KMS-11 (cell line): ENCODE measurements around the gene SLC37A1.

Source experiments
- H2AFZ ChIP-seq: fragments of 200-600 bp; sonication (generic); 2 replicates; pipeline ENCODE4 v1.6.1; 2016; ENCODE audit warnings: antibody characterized with exemption, mixed run types, low read depth
- H3K27ac ChIP-seq: fragments of 200-600 bp; sonication (generic); 2 replicates; pipeline ENCODE4 v1.6.1; 2016; ENCODE audit warnings: mild to moderate bottlenecking, mixed run types
- H3K27me3 ChIP-seq: fragments of 200-600 bp; sonication (generic); 2 replicates; pipeline ENCODE4 v1.6.1; 2017; ENCODE audit warnings: mild to moderate bottlenecking, low read depth, mixed run types, moderate library complexity; ENCODE audit not compliant: insufficient read depth
- H3K36me3 ChIP-seq: fragments of 200-600 bp; sonication (generic); 2 replicates; pipeline ENCODE4 v1.6.1; 2017; ENCODE audit warnings: mild to moderate bottlenecking, mixed run types; ENCODE audit not compliant: insufficient read depth
- H3K4me1 ChIP-seq: fragments of 200-600 bp; sonication (generic); 2 replicates; pipeline ENCODE4 v1.6.1; 2016; ENCODE audit warnings: mild to moderate bottlenecking, low read depth, mixed run types; ENCODE audit not compliant: poor library complexity, severe bottlenecking
- H3K4me2 ChIP-seq: fragments of 200-600 bp; sonication (generic); 2 replicates; pipeline ENCODE4 v1.7.0; 2016; ENCODE audit warnings: mild to moderate bottlenecking, mixed run types
- H3K4me3 ChIP-seq: fragments of 200-600 bp; sonication (generic); IDR thresholded peaks from 2 replicates; pipeline ENCODE4 v1.6.1; 2017; ENCODE audit warnings: low read depth, low read length, mixed read lengths; ENCODE audit not compliant: insufficient read depth
- H3K79me2 ChIP-seq: fragments of 200-600 bp; sonication (generic); 2 replicates; pipeline ENCODE4 v1.6.1; 2016; ENCODE audit warnings: low read depth, mixed run types; ENCODE audit not compliant: insufficient read depth
- H3K9ac ChIP-seq: fragments of 200-600 bp; sonication (generic); 2 replicates; pipeline ENCODE4 v1.6.1; 2016; ENCODE audit warnings: mild to moderate bottlenecking, mixed run types
- H4K20me1 ChIP-seq: fragments of 200-600 bp; sonication (generic); 2 replicates; pipeline ENCODE4 v1.6.1; 2016; ENCODE audit warnings: mild to moderate bottlenecking, mixed run types; ENCODE audit not compliant: insufficient read depth
- CTCF ChIP-seq: fragments of 200-600 bp; sonication (generic); conservative IDR thresholded peaks from 2 replicates; pipeline ENCODE4 v1.6.1; 2017; ENCODE audit warnings: low read depth, mild to moderate bottlenecking, antibody characterized with exemption, low read length, moderate library complexity, mixed read lengths

Gene SLC37A1

GRCh38 chr21:42486072-42486471, 27.6 kb upstream of the SLC37A1 start:
- H3K4me3 ChIP-seq = no peak overlapping the region
- no peak overlapping the region for H3K27ac ChIP-seq
- H3K27me3 ChIP-seq = no peaks in the 10 kb centered on the region
- H2AFZ ChIP-seq = no peak overlapping the region
- H3K79me2 ChIP-seq = no peaks in the 10 kb centered on the region
- H3K4me1 ChIP-seq = no peaks in the 10 kb centered on the region
- H3K4me2 ChIP-seq = no peak overlapping the region
- no peaks in the 10 kb centered on the region for H4K20me1 ChIP-seq
- no peaks in the 10 kb centered on the region for H3K36me3 ChIP-seq
- no peak for TF ChIP-seq CTCF
- H3K9ac ChIP-seq = no peak overlapping the region

- Histone ChIP-seq H3K27me3 (no peaks in the 10 kb centered on the region), H3K4me2 (no peak overlapping the region), H3K27ac (no peak overlapping the region), H2AFZ (no peak overlapping the region), H3K4me1 (no peaks in the 10 kb centered on the region), H3K9ac (no peak overlapping the region), H3K79me2 (no peaks in the 10 kb centered on the region), H4K20me1 (no peaks in the 10 kb centered on the region), H3K4me3 (no peak overlapping the region), H3K36me3 (no peaks in the 10 kb centered on the region)
- no peak for TF ChIP-seq CTCF
These were observed 27.1 kb upstream of the SLC37A1 start for GRCh38 chr21:42486531-42486930.

- no peak for TF ChIP-seq CTCF
These were observed 24.6 kb upstream of the SLC37A1 start for GRCh38 chr21:42489006-42489563.

GRCh38 chr21:42489991-42490390, 23.7 kb upstream of the SLC37A1 start:
- no peak overlapping the region for H3K4me2 ChIP-seq
- no peak overlapping the region for H3K4me3 ChIP-seq
- no peak for TF ChIP-seq CTCF
- no peaks in the 10 kb centered on the region for H3K36me3 ChIP-seq
- H3K27ac ChIP-seq = no peak overlapping the region
- H2AFZ ChIP-seq = no peak overlapping the region
- H3K79me2 ChIP-seq = no peaks in the 10 kb centered on the region
- H3K9ac ChIP-seq = no peak overlapping the region
- H3K27me3 ChIP-seq = no peaks in the 10 kb centered on the region; the same call in 1 of the 2 replicates
- H4K20me1 ChIP-seq = no peaks in the 10 kb centered on the region
- peaks cover under 1% of the 10 kb centered on the region for H3K4me1 ChIP-seq

More at GRCh38 chr21:42489006-42489563, 24.6 kb upstream of the SLC37A1 start:
- Histone ChIP-seq H3K4me2 (no peak overlapping the region), H3K27me3 (no peaks in the 10 kb centered on the region; the same call in 1 of the 2 replicates), H2AFZ (no peak overlapping the region), H3K27ac (no peak overlapping the region), H3K4me1 (no peaks in the 10 kb centered on the region), H3K9ac (no peak overlapping the region), H4K20me1 (no peaks in the 10 kb centered on the region), H3K4me3 (no peak overlapping the region), H3K79me2 (no peaks in the 10 kb centered on the region), H3K36me3 (no peaks in the 10 kb centered on the region)
